PC-9 (cell line): Measurements from ENCODE around the gene ACBD3.

Experiments
- EZH2 ChIP-seq: fragments of 200-600 bp; sonication (generic); IDR thresholded peaks from 2 replicates; pipeline ENCODE4 v1.8.0; 2017; ENCODE audit warnings: antibody characterized with exemption, low read depth
- TF ChIP-seq, protein P1 (sequence below): fragments of 200-600 bp; sonication (generic); conservative IDR thresholded peaks from 2 replicates; pipeline ENCODE4 v1.6.1; 2017; ENCODE audit warnings: mixed run types, antibody characterized with exemption, mild to moderate bottlenecking, moderate library complexity

- TF ChIP-seq, protein P1, sequence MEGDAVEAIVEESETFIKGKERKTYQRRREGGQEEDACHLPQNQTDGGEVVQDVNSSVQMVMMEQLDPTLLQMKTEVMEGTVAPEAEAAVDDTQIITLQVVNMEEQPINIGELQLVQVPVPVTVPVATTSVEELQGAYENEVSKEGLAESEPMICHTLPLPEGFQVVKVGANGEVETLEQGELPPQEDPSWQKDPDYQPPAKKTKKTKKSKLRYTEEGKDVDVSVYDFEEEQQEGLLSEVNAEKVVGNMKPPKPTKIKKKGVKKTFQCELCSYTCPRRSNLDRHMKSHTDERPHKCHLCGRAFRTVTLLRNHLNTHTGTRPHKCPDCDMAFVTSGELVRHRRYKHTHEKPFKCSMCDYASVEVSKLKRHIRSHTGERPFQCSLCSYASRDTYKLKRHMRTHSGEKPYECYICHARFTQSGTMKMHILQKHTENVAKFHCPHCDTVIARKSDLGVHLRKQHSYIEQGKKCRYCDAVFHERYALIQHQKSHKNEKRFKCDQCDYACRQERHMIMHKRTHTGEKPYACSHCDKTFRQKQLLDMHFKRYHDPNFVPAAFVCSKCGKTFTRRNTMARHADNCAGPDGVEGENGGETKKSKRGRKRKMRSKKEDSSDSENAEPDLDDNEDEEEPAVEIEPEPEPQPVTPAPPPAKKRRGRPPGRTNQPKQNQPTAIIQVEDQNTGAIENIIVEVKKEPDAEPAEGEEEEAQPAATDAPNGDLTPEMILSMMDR, result no peak
- no peak for TF ChIP-seq EZH2
Measured at GRCh38 chr1:226162898-226163297, 23.6 kb downstream of the ACBD3 start.
